Spleen (tissue), 7 donors: ENCODE results near the gene ERICH2.

Experiments used
- POLR2A ChIP-seq, 3 donors: fragments of 450-650 bp; IDR thresholded peaks; one replicate each; pipeline ENCODE4 v1.5.1; 2017; ENCODE audit warnings: antibody characterized with exemption in 3 of 3, mild to moderate bottlenecking in 1 of 3
- POLR2AphosphoS5 ChIP-seq, 3 donors: sonication (generic); formaldehyde crosslinking; IDR thresholded peaks; one replicate each; pipeline ENCODE4 v1.5.1; 2017; ENCODE audit warnings: antibody characterized with exemption in 3 of 3
- TF ChIP-seq, protein P1 (sequence below), 11 experiments: fragments of 200-600 bp in 7 of 11; fragments of 450-650 bp in 4 of 11; sonication (generic) in 4 of 11; IDR thresholded peaks in 8 of 11; conservative IDR thresholded peaks in 3 of 11; 1 replicate in 7 of 11; 2 replicates in 4 of 11; pipeline versions ENCODE4 v1.4.0 to v1.8.0; 2016 to 2021; ENCODE audit warnings: antibody characterized with exemption in 11 of 11, inconsistent platforms in 4 of 11, mild to moderate bottlenecking in 1 of 11
- donor health status: DM: no; HTN: no; CAD: no; lungs with moderate emphysema.
- donor health status: DM: no; HTN: no; CAD: no.
- donor health status: DM: no; HTN: no; CAD: no.

DNA sequence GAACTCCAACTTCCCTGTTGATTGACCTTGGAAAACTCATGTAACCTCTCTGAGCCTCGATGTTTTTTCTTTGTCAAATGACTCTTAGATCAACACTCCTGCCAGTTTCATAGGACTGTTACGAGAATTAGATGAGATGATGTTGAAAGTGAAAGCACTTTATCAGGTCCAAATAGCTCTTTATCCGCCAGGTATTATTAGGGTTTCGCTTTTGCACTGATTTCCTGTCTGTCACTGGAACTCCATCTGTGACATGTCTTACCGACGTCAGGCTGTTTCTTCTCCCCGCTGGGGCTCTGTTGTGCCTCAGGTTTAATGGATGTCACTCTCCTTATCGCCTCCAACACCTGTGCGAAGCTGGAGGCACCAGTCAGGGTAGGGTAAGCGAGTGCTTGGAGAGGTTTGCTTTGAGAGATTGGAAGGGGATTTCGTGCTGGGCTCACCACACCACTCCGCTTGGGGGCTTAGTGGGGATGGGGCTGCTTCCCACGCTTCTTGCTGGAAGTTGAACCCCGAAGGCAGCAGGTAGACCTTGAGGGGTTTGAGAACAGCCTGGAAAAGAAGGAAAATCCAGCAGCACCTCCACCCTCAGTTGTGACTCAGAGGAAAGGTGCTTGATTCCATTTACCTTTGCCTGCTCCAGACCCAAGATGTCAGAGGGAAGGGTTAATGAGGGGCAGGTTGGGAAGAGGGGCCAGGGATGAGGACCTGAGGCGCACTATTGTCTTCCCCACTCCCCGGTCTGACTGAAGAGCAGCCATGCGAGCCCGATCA lies 50.8 kb downstream of the ERICH2 start:
- TF ChIP-seq, protein P1, sequence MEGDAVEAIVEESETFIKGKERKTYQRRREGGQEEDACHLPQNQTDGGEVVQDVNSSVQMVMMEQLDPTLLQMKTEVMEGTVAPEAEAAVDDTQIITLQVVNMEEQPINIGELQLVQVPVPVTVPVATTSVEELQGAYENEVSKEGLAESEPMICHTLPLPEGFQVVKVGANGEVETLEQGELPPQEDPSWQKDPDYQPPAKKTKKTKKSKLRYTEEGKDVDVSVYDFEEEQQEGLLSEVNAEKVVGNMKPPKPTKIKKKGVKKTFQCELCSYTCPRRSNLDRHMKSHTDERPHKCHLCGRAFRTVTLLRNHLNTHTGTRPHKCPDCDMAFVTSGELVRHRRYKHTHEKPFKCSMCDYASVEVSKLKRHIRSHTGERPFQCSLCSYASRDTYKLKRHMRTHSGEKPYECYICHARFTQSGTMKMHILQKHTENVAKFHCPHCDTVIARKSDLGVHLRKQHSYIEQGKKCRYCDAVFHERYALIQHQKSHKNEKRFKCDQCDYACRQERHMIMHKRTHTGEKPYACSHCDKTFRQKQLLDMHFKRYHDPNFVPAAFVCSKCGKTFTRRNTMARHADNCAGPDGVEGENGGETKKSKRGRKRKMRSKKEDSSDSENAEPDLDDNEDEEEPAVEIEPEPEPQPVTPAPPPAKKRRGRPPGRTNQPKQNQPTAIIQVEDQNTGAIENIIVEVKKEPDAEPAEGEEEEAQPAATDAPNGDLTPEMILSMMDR (IDR thresholded peaks at IDR 0.05 in 8 of 11, conservative IDR thresholded peaks at IDR 0.05 in 3 of 11) = no peak
- TF ChIP-seq POLR2AphosphoS5 (IDR thresholded peaks at IDR 0.05) = no peak
- TF ChIP-seq POLR2A (IDR thresholded peaks at IDR 0.05) = no peak
